Left forelimb (tissue), 1 donor: ENCODE measurements around the gene TMEM145.
A peak's percentile ranks its signal among the peaks of the same experiment; 100 is the strongest.
"Not testable (repeated sequence)": the region's sequence is repeated elsewhere in the genome, so short reads cannot be mapped to it uniquely, and the experiment has no call there.

ENCODE experiments used
- DNase-seq: peaks from one replicate; pipeline ENCODE4 v3.0.0-alpha.2; 2018; ENCODE audit warnings: low spot score

TMEM145 gene

DNA sequence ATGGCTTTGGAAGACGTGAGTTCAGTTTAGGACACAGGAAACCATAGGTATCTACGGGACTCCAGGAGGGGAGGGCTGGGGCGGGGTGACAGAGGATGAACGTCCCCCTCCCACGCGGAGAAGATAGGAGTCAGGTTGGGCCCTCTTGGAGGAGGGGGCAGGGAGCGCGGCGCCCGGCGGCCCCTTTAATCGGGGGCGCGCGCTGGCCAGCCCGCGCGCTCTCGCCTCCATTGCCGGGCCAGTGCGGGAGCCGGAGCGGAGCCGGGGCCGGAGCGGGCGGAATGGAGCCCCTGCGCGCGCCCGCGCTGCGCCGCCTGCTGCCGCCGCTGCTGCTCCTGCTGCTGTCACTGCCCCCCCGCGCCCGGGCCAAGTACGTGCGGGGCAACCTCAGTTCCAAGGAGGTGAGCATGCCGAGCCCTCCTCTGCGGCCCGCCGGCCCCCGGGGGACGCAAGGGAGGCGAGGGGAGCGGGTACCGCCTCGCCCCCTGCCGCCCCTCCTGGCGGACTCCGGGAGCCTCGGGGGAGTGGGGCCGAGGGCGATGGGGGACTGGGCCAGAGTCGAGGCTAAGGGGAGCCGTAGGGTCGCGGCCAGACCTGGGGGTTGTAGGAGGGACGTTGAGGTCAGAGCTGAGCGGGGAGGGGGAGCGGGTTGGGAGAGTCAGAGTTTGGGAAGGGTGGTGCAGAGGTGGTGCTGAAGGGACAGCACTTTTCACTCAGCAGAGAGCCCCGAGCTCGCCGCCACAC lies at the start of gene TMEM145:
Gene TMEM145, plus strand, starts transcription at position 214 of the 744 bp plus-strand sequence. Its CDS starts 68 bp downstream, at position 282.
- no peak for DNase-seq

DNA sequence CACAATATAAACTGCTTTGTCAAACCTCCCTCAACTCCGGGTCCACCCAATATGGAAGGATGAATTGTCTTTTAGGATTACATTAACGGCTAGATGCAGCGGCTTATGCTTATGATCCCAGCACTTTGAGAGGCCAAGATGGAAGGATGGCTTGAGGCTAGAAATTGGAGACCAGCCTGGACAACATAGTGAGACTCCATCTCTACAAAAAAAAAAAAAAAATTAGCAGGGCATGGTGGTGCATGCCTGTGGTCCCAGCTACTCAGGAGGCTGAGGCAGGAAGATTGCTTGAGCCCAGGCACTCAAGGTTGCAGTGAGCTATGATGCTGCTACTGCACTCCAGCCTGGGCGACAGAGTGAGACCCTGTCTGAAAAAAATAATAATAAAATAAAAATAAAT lies 47.0 kb upstream of the TMEM145 start:
- DNase-seq: not testable (repeated sequence)

DNA sequence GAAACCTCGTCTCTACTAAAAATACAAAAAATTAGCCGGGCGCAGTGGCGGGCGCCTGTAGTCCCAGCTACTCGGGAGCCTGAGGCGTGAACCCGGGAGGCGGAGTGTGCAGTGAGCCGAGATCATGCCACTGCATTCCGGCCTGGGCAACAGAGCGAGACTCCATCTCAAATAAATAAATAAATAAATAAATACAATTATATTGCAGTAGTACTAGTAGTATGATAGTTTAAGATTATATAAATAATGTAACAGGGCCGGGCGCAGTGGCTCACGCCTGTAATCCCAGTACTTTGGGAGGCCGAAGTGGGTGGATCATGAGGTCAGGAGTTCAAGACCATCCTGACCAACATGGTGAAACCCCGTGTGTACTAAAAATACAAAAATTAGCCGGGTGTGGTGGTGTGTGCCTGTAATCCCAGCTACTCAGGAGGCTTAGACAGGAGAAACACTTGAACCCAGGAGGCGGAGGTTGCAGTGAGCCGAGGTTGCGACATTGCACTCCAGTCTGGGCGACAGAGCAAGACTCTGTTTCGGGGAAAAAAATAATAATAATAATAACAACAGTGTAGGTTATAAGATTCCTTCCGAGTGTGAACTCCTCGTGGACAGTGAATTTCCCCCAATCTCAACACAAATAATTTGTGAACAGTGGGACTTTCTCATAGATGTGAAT lies 46.0 kb upstream of the TMEM145 start:
- DNase-seq: not testable (repeated sequence)

DNA sequence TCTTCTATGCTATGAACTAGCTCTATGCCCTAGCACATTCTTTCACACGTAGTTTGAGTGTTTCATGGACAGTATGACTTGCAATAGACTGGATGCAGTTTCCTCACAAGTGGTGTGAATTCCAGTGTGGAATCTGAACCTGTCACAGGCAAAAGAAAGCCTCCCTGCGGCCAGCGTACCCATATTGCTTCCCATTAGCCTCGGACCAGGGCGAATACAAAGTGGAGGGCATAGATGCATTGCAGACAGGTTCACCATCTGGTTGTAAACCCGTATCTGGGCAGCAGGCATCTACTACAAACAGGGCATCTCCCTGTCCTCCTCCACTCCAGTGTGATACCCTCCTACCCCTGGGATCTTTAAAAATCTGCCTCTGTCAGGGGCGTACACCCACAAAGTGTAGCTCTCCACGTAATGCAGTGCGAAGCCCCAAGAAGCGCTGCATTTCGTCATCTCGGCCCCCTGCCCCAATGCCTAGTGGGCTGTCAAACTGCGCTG lies 45.4 kb upstream of the TMEM145 start:
- DNase-seq: no peak

DNA sequence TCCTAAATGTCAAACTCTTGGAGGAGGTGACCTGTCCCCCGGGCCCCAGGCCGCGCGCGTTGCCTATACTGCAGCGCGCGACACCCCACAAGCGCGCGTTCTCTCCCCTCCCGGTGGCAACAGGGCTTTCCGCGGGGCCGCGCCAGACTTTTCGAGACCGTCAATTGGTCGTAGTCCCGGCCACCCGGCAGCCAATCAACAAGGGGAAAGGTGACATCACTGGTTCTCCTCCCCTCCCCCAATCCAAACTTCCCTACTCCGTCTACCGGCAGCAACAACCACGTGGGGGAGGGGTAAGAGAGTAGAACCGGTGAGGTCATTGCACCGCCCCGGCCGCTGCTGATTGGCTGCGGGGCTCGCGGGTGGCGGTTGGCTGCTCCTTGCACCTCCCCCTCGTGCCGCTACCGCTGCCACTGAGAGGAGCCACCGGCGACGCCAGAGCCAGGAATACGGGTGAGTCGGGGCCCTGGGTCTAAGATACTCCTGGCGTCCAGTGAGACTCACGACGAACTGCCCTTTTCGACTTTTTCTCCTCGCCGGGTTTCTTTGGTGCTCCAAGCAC lies 44.9 kb upstream of the TMEM145 start:
- DNase-seq: peak; percentile 99

DNA sequence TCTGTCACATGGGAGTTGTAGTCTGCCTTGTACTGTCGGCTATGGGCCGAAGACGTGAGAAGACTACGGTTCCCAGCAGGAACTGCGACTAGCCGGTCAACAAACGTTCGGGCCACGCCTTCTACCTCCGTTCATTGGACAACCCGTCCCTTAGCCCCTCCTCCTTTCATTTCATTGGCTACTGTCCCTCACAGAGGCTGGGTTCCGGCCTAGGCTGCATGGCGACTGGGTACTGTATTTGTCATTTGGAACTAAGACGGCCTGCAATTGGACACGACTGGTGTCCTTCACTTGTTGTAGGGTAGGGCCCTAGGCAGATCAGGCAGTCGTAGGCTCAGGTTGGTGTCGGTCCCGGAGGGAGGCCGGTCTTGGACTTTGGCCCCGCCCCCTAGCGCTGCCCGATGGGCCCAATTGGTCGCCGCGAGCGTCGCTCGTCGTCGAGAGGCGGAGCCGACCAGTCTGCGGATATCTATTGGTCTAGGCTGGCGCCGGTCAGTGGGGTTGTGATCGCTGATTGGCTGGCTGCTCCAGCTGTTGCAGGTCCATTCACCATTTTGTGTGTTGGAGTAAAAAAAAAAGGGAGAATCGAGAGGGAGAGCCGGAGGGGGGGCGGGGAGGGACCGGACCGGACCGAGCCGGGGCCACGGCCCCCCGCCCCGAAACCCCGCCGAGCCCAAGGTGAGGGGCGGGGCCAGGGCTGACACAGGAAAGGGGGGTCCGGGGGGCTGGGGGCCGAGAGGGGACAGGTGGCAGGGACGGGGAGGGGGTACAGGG lies 44.2 kb upstream of the TMEM145 start, which contains the start of gene CIC:
Gene CIC, plus strand, starts transcription at position 549 of the 774 bp plus-strand sequence. CDS start 2,532 bp downstream, outside the sequence.
- peak; percentile 100 for DNase-seq

DNA sequence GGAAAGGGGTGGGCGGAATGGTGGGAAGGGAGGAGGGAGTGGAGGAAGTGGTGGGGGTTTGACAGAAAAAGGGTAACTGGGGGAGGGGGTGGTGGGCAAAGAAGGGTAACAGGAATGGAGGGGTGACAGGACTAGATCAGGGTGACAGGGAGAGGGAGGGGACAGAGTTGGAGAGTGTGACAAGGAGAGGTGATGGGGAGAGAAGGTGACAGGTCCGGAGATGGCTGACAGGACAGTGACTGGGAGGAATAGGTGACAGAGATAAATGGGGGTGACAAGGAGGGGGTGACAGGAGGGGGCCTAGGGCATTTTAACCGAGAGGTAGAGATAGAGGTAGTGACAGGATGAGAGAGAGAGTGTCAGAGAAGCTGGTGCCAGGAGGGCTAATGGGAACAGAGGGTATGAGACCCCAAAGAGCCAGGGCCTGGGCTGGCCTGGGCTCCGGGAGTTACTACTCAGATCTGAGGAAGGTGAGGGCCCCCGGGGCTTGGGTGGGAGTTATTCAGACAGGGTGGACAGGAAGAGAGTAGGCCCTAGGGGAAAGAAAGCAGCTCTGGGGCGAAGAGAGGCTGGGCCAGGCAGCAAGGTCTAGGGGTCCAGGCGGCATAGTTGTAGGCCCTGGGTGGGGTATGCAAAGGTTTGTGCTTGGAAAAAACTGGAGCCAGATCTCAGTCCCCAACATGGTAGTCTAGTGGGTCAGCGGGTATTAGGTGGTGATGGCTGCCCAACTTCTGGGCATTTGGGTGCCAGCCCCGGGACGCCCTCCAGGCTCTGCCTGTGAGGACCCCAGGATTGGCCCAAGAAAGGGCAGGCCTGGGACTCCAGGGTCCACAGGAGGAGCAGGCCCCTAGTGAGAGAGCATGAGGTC lies 43.4 kb upstream of the TMEM145 start:
- no peak for DNase-seq

DNA sequence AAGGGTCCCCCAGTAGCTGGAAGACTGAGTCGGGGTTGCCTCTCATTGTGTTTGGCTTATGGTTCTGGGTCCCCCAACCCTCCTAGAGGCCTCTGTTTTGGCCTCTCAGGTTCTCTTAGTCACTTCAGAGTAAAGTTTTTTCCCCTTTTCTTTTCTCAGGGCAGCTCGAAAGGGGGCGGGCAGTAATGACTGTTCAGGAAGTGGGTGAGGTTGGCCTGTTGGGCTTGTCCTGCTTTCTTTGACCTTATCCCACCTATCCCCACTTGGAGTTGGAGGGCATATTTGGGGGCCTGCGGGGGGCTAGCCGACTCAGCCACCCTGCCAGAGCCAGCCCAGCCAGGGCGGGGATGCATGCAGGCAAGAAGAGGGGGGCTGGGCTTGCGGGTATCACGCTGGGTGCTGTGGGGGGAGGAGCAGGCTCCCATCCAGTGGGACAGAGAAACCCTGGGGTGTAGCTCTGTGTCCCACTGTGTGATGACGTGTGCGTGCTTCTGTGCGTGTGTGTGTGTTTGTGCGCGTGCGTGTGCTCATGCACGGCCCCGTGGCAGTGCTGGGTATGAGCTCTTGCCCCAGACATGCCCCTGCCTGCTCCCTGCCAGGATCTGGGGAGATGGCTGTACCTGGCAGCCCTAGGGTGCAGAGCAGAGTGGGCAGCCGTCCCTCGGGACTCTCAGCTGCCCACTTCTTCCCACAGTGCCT lies 42.6 kb upstream of the TMEM145 start:
- DNase-seq: no peak

DNA sequence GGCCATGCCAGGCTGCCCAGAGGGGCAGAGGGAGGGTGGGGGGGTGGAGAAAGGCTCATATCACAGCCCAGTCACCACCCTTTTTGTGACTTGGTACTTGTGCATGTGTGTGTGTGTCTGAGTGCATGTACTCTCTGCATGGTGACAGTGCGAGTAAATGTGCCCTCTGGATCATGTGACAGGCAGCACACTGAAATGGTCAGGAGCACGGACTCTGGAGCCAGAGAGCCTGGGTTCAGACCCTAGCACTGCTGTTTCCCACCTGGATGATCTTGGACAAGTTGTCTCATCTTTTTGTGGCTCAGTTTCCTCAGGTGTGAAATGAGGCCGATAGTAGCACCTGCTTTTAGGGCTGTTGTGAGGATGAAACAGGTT lies 42.1 kb upstream of the TMEM145 start:
- no peak for DNase-seq

DNA sequence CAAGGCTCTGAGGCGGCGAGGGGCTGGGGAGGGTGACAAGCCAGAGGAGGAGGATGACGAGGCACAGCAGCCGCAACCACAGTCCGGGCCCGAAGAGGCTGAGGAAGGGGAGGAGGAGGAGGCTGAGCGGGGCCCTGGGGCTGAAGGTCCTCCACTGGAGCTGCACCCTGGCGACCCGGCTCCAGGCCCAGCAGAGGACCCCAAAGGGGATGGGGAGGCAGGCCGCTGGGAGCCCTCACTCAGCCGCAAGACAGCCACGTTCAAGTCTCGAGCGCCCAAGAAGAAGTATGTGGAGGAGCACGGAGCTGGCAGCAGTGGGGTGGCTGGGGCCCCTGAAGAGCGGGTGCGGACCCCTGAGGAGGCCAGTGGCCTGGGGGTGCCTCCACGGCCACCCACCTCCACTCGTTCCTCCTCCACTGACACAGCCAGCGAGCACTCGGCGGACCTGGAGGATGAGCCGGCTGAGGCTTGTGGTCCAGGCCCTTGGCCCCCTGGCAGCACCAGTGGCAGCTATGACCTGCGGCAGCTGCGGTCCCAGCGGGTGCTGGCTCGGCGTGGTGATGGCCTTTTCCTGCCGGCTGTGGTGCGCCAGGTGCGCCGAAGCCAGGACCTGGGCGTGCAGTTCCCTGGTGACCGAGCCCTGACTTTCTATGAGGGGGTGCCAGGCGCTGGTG lies 41.1 kb upstream of the TMEM145 start:
- DNase-seq: no peak

DNA sequence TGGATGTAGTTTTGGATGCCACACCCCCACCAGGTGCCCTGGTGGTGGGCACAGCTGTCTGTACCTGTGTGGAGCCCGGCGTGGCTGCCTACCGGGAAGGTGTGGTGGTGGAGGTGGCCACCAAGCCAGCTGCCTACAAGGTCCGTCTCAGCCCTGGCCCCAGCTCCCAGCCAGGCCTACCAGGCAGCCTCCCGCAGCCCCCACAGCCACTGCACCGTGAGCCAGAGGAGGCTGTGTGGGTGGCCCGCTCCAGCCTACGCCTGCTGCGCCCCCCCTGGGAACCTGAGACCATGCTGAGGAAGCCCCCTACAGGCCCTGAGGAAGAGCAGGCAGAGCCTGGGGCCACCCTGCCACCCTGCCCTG lies 40.6 kb upstream of the TMEM145 start:
- DNase-seq: no peak

DNA sequence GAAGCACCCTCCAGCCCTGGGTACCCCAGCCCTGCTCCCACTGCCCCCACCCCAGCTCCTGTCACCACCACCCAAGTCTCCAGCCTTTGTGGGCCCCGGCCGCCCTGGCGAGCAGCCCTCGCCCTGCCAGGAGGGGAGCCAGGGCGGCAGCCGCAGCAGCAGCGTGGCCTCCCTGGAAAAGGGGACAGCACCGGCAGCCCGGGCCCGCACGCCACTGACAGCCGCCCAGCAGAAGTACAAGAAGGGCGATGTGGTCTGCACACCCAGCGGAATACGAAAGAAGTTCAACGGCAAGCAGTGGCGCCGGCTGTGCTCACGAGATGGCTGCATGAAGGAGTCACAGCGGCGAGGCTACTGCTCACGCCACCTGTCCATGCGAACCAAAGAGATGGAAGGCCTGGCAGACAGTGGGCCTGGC lies 40.1 kb upstream of the TMEM145 start:
- DNase-seq: no peak

DNA sequence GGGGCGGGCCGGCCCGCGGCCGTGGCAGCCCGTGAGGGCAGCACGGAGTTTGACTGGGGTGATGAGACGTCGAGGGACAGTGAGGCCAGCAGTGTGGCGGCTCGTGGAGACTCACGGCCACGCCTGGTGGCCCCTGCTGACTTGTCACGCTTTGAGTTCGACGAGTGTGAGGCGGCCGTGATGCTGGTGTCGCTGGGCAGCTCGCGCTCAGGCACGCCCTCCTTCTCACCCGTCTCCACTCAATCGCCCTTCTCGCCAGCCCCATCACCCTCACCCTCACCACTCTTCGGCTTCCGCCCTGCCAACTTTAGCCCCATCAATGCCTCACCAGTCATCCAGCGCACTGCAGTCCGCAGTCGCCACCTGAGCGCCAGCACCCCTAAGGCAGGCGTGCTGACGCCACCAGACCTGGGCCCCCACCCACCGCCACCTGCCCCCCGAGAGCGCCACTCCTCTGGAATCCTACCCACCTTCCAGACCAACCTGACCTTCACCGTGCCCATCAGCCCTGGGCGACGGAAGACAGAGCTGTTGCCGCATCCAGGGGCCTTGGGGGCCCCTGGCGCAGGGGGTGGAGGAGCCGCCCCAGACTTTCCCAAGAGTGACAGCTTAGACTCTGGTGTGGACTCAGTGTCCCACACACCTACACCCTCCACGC lies 39.6 kb upstream of the TMEM145 start:
- DNase-seq: no peak

DNA sequence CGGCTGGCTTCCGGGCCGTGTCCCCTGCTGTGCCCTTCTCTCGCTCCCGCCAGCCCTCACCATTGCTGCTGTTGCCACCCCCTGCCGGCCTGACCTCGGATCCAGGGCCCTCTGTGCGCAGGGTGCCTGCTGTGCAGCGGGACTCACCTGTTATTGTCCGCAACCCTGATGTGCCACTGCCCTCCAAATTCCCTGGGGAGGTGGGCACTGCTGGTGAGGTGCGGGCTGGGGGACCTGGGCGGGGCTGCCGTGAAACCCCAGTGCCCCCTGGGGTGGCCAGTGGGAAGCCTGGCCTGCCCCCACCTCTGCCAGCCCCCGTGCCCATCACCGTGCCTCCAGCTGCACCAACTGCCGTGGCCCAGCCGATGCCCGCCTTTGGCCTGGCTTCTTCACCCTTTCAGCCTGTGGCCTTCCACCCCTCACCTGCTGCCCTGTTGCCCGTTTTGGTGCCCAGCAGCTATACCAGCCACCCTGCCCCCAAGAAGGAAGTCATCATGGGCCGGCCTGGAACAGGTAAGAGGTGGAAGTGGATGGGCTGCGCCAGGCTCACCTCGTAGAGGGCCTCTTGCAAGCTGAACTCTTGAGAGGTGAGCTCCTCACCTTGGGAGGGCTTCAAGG lies 38.9 kb upstream of the TMEM145 start:
- DNase-seq: no peak

DNA sequence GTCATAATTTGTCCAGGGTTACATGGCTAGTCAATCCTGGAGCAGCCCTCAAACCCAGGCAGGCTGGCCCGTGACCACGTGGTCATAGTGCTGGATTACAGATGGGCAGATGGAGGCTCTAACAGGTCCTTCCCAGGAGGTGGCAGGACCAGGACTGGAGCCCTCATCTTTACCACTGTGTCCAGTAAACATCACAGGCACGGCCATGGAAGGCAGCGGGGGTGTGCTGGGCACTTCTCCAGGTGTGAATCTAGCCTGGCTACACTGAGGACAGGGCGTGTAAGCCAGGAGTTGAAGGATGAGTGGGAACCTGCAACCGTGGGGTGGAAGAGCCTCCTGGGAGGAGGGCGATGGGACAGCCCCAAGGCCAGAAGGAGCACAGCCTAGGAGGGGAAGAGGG lies 38.0 kb upstream of the TMEM145 start:
- no peak for DNase-seq

DNA sequence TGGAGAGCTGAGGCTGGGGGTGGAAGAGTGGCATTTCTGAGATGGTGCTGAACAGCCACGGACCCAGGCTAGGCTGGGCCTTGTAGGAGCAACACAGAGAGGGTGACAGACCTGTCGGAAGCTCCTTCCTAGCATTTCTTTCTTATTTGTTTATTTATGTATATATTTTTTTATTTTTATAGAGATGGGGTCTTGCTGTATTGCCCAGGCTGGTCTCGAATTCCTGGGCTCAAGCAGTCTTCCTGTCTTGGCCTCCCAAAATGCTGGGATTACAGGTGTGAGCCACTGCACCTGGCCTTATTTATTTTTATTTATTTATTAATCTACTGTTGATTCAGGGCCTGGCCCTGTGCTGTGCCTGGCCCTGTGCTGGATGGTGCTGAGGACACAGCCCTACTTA lies 37.6 kb upstream of the TMEM145 start:
- DNase-seq: no peak

DNA sequence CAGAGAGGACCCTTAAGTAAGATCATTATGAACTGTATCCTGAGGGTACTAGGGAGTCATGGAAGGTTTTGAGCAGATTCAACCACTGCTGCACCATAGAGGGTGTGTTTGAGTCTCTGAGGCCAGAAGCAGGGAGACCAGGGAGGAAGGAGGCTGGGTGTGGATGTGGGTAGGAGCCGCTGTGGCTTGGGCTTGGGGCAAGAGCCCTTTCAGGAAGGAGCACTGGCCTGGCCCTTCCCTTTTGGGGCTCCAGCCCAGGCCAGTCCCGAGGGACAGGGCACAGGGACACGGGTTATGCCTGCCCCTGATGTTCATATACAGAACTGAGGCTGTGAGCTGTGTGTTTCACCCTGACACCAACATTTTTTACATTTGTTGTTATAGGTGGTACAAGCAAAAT lies 36.8 kb upstream of the TMEM145 start:
- no peak for DNase-seq

DNA sequence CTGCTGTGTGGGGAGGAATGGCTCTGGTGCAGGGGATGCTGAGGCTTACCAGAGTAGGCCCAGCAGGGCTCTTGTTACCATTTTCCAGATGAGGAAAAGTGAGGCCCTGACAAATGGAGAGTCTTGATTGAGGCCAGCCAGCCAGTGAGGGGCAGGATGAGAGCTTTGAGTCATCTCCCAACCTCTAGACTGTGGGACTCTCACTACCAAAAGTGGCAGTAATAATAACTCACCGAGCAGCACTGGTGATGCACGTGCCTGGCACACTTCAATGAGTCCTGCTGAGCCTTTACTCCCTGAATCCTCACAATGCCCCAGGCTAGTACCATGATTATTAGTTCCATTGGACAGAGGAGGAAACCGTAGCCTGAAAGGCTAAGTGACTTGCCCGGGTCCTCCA lies 36.3 kb upstream of the TMEM145 start:
- no peak for DNase-seq

DNA sequence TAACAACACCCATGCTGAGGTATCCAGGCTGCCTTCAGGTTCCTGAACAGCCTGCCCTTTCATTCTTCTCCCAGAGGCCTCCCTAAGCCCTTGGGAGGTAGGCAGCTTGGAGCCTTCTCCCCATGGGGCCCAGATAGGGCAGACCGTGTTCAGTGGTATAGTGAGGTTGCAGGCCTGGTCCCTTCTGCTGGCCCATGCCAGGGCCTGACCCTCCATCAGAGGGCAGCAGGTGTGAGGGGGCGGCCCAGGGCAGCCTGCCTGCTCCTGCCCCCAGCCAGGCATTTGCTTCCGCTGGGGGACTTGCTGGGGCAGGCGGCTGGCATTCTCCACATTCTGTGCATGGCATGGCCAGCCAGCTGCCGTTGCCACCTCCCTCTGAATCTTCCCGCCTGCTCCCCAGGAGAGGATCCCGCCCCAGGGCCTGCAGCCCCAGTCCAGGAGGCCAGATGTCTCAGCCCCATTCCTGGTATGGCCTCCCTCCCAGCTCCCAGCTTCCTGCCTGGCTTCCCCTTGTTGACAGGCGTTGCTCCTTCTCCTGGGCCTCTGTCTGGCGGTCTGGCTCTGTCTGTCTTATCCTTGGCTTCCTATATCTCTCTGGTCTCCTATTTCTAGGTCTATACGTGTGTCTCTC lies 35.2 kb upstream of the TMEM145 start:
- DNase-seq: peak; percentile 78
